ENCODE measurements around the gene FNDC10. TPM values are rescaled to one million over a fixed set of nuclear protein-coding genes. Genes with fewer than 3 reads are reported as not detected.

FNDC10 gene
- total RNA-seq, 1 experiment from 2014 or later = 15.2 TPM

GRCh38 chr1:1625404-1625775, 25.5 kb upstream of the FNDC10 start:
- Mint-ChIP-seq H3K36me3 (ENCODE audit: insufficient read depth in 1 of 3, low read depth in 3 of 3) (peaks cover 0 to 2% (median 0%) of the 10 kb centered on the region in 3 experiments; a peak in 1 of 7 replicates), H3K9me3 (no peaks in the 10 kb centered on the region)

More at GRCh38 chr1:1625404-1625775, 25.5 kb upstream of the FNDC10 start:
- H3K27ac Mint-ChIP-seq = no peak overlapping the region
- Histone ChIP-seq H4K91ac (ENCODE audit: insufficient read length, low read depth, low read length) (no peak overlapping the region), H3K9me3 (ENCODE audit: control insufficient read depth, low read depth, low read length) (no peaks in the 10 kb centered on the region), H3K56ac (ENCODE audit: insufficient read length, low read depth, low read length) (no peak overlapping the region), H3K9ac (ENCODE audit: extremely low read depth, insufficient read length, low read length) (no peak overlapping the region), H3K23ac (ENCODE audit: insufficient read length, low read depth, low read length) (no peak overlapping the region), H2BK15ac (ENCODE audit: low read depth, low read length) (no peak overlapping the region), H3T11ph (ENCODE audit: low read length) (no peak overlapping the region), H3K79me1 (ENCODE audit: insufficient read depth, low read depth, low read length, poor library complexity, severe bottlenecking) (no peaks in the 10 kb centered on the region), H4K8ac (replicated peaks; ENCODE audit: insufficient read length, low read depth, low read length) (no peak overlapping the region), H3K79me2 (ENCODE audit: insufficient read depth, low read length) (no peaks in the 10 kb centered on the region), H2BK120ac (ENCODE audit: low read depth, low read length, poor library complexity, severe bottlenecking) (no peak overlapping the region), H2BK20ac (ENCODE audit: low read depth, low read length, poor library complexity, severe bottlenecking) (no peak overlapping the region), H3K18ac (ENCODE audit: insufficient read length, low read depth, low read length) (no peak overlapping the region), H2BK5ac (ENCODE audit: insufficient read length, low read length) (no peak overlapping the region), H4K5ac (ENCODE audit: insufficient read length, low read depth, low read length) (no peak overlapping the region), H3K27ac (ENCODE audit: insufficient read length, low read depth, low read length) (no peak overlapping the region), H3K4me1 (ENCODE audit: insufficient read depth, low read length) (no peaks in the 10 kb centered on the region), H3K14ac (ENCODE audit: insufficient read depth, low read length) (no peak overlapping the region), H2AFZ (ENCODE audit: low read length) (no peak overlapping the region), H3K27me3 (ENCODE audit: insufficient read depth, low read length) (no peaks in the 10 kb centered on the region), H3K4ac (ENCODE audit: low read depth, low read length) (no peak overlapping the region), H3K4me2 (ENCODE audit: insufficient read depth, insufficient read length, low read length) (no peak overlapping the region), H2BK12ac (ENCODE audit: insufficient read length, low read depth, low read length) (no peak overlapping the region), H4K20me1 (ENCODE audit: control insufficient read depth, insufficient read depth, insufficient read length) (no peaks in the 10 kb centered on the region), H3K23me2 (ENCODE audit: insufficient read length, low read depth, low read length, poor library complexity, severe bottlenecking) (no peaks in the 10 kb centered on the region), H2AK5ac (ENCODE audit: insufficient read length, low read length) (no peak overlapping the region)
- no peak overlapping the region for H3K4me3 Mint-ChIP-seq
- peaks cover 2% of the 10 kb centered on the region for H3K27me3 Mint-ChIP-seq (ENCODE audit: low read depth)
- no peak for DNase-seq
- peaks cover 2% of the 10 kb centered on the region in 2 experiments; a peak in 2 of 4 replicates for H3K4me1 Mint-ChIP-seq
- TF ChIP-seq CTCF (conservative IDR thresholded peaks at IDR 0.05) = no peak
- WGBS (ENCODE audit: extremely low coverage, insufficient read length, low lambda C conversion rate) = no CpG with 5 or more reads among the region's 28 CpGs
